ENCODE measurements around the gene CD2BP2.
A peak's percentile ranks its signal among the peaks of the same experiment; 100 is the strongest.

CD2BP2 gene

DNA sequence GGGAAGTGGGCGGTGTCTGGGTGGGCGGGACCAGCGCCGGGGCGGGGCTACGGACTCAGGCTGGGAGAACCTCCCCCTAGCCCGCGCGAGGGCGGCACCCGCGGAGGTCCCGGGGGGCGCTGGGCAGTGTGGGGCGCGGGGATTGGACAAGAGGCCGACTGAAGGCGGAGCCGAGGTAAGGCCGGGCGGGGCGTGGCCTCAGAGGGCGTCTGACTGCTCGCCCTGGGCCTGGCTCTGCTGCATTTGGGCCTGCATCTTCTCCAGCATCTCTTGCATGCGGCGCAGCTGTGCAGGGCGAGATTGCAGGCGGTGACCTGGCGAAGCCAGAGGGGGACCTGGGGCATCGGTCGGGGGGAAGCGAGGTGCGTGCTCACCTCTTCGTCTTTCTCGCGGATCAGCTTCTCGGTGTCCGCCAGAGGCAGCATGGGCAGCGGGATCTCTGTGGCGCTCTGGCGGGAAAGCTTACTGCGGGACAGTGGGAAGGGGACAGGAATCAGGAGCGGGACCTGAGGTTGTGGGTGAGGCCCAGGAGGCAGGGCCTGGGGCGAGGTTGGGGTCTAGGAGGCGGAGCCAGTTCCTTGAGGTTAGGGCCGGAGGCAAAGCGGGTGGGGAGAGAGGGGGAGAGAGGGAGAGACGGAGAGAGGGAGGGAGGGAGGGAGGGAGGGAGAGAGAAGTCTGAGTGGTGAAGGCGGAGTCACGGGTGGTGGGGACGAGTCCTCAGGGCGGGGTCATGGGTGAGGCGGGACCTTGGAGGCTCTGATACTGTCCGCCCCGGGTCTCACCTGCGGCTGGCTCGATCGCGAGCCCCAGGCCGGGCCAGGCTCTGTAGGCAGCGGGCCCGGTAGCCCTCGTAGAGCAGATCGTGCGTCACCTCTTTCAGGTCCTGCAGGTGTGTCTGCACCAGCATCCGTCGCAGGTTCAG lies 23.4 kb upstream of the CD2BP2 start:
- peak; percentile 99 for DNase-seq

DNA sequence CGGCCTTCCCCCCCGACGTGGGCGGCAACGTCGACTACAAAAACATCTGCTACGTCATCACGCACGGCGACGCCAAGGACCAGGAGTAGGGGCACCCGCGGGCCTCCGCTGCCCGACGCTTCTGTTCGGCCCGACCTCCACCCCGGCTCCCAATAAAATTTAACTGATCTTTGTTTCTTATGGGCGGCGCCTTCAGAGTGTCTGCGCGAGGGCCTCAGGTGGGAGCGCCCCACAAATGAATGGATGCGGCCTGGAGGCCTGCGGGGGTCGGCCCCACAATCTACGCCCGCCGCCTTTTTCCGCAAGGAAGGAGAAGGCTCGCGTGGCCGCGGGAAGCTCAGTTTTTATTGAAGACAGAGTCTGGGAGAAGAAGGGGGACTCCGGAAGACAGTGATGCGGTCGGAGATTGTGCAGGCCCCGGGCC lies 22.7 kb upstream of the CD2BP2 start:
- DNase-seq, result peak; percentile 92 to 94

- no peak for DNase-seq
Measured at GRCh38 chr16:30377050-30377811, 22.1 kb upstream of the CD2BP2 start.

GRCh38 chr16:30376461-30376902 lies 21.4 kb upstream of the CD2BP2 start:
- DNase-seq, result no peak

DNA sequence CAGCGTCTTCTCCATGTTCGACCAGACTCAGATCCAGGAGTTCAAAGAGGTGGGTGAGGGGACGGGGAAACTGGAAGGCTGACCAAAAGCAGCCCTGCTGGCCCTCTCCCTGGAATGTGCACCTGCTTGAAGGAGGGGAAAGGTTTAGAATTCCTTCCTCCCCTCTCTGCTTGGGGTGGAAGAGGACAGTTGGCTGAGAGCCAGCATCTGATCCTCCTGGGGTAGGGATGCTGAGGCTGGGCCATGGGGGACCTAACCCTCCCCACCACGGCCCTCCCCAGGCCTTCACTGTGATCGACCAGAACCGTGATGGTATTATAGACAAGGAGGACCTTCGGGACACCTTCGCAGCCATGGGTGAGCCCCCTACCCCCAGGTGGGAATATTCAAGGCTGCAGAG lies 20.8 kb upstream of the CD2BP2 start:
- DNase-seq, result no peak

- no peak for DNase-seq
Measured at GRCh38 chr16:30374538-30374937, 19.4 kb upstream of the CD2BP2 start, which contains the start of gene MYL11. MYL11 (plus strand) TSS chr16:30374802; CDS start chr16:30374858, 56 bp downstream.

GRCh38 chr16:30372725-30373124 lies 17.6 kb upstream of the CD2BP2 start:
- no peak for DNase-seq

GRCh38 chr16:30372038-30372712 lies 17.1 kb upstream of the CD2BP2 start:
- DNase-seq, result no peak

- DNase-seq, result no peak
Measured at GRCh38 chr16:30371248-30371816, 16.2 kb upstream of the CD2BP2 start.

DNA sequence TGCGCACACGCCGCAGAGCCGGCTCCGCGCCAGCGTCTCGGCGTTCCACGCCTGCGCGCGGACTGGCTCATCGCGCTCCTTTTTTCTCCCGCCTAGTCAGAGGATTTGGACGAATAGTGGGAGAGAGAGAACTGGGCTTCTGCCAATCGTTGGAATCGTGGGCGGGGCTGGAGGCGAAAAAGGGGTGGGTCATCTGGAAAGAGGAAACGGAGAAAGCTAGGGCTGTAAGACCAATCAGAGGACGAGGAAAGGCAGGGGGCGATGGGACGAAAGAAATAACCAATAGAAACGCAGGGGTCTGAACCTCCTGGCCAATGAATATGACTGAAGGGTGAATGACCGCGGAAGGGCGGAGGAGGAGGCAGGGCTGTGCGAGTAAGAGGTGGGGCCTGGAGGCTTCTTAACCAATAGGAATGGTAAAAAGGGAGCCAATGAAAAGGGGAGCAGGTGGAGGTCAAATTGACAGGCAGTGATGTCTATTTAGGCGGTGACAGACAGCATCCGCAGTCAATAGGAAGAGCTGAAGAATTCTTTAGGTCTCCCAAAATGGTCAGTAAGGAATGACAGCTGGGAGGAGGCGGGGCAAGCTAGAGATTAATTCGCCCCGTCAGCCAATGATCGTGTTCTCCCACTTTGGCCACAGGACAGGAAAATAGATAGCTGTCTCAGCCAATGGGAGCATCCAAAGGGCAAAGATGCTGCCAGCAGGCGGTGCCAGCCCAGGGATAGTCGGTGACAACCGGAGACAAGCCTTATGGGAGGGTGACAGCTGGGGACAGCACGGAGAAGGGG lies 15.5 kb upstream of the CD2BP2 start, which contains the start of gene TBC1D10B:
TSS of gene TBC1D10B (minus strand) at position 39 of the 792 bp plus-strand sequence. CDS start 311 bp downstream, outside the sequence.
- DNase-seq, result peak; percentile 100

DNA sequence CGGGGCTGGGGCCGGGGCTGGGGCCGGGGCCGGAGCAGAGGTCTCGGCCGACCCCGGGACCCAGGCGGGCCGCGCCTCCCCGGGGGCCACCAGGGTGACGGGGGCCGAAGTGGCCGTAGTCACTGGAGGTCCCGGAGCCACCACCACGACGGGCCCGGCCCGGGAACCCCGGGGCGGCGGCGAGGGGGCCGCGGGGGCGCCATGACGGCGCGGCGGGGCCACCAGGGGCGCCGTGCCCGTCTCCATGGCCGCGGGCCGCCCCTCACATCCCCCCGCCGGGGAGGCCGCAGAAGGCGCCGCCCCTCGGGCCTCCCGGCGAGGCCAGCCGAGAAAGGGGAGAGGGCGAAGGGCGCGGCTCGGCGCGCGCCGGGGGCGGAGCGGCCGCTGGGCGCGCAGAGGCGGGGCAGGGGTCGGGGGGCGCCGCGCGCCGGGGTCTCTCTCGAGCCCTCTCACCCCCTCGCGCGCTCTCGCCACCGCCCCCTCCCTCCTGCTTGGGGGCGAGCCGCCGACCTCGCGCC lies 14.9 kb upstream of the CD2BP2 start:
- DNase-seq, result no peak

GRCh38 chr16:30369091-30369937 lies 14.2 kb upstream of the CD2BP2 start:
- no peak for DNase-seq

- no peak for DNase-seq
Measured at GRCh38 chr16:30368792-30369090, 13.6 kb upstream of the CD2BP2 start.

GRCh38 chr16:30368122-30368791 lies 13.1 kb upstream of the CD2BP2 start:
- peak in 1 of 2 donors; percentile 55 for DNase-seq

DNA sequence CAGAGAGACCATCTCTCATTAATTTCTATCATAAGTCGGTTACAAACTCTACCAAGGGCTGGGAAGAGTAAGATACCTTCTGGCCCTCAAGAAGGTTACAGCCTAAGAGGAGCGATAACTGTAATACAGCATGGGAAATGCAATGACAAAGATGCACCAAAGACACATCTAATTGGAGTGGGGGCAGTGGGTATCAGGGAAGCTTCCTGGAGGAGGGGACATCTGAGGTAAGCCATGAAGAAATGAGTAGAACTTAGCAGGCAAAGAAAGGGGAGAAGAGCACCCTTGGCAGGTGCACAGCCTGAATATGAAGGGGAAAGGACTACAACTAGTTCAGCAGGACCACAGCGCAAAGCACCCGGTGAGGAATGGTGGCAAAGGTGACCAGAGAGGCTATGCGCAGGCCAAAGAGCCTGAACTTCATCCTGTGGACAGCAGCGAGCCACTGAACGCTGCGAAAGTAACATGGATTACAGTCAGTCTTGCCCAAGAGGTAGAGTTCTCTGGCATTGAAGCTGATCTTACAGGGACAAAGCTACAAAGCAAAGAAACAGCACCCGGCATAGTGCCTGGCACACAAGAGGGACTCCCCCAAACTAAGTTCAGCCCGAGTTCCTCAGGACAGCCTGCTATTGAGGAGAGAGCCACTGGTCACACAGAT lies 12.4 kb upstream of the CD2BP2 start:
- DNase-seq, result no peak

- no peak for DNase-seq
Measured at GRCh38 chr16:30366511-30366910, 11.4 kb upstream of the CD2BP2 start.

- DNase-seq, result no peak
Measured at GRCh38 chr16:30365200-30365599, 10.1 kb upstream of the CD2BP2 start.

GRCh38 chr16:30361180-30361579 lies 6.1 kb upstream of the CD2BP2 start:
- DNase-seq, result no peak

- no peak for DNase-seq
Measured at GRCh38 chr16:30359871-30360170, 4.7 kb upstream of the CD2BP2 start.

Measured in CD4-positive, alpha-beta T cell treated with Interleukin-4 for 1 hour (primary cell).